HG03565 (cell line): ENCODE results near the gene NKAIN2.

ENCODE experiments used
- ATAC-seq: cut with Tn5 transposase; IDR thresholded peaks from one replicate; pipeline ENCODE4 v1.9.1; 2021; ENCODE audit warnings: mild to moderate bottlenecking, moderate library complexity; ENCODE audit not compliant: unreplicated experiment

The NKAIN2 gene

DNA sequence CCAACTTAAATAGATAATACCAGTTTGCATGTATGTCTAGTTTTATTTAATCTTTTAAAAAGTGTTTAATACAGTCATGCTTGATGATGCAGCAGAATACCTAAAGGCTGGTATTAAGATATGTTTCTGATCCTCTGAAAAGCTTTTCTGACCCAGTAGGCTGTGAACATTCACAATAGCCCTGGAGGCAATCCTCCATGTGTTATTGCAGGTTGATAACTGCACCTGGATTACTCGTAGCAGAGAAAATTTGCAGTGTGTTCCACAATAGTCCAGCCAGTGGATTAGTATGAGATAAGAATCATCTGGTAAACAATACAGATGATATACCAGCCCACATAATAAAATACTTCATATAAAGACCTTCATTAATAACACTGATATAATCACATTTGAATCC is 979.7 kb downstream of the NKAIN2 start:
- no peak for ATAC-seq

DNA sequence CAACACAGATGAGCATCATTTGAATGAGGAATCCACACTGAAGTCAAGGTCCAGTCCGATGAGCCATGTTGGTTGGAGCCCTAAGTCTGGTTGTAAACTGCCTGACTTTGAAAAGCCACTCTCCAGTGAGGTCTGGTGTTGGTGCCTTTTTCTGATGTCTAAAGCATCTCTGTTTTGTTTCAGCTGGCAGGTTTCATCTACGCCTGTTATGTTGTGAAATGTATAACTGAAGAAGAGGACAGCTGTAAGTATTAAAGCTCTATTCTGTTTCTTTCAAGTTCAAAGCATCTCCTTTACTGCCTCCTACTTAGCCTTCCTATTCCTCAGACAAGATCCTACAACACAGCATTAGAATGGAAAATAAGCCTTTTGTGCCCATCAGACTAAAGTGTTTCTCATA is 987.5 kb downstream of the NKAIN2 start:
- ATAC-seq, result no peak

DNA sequence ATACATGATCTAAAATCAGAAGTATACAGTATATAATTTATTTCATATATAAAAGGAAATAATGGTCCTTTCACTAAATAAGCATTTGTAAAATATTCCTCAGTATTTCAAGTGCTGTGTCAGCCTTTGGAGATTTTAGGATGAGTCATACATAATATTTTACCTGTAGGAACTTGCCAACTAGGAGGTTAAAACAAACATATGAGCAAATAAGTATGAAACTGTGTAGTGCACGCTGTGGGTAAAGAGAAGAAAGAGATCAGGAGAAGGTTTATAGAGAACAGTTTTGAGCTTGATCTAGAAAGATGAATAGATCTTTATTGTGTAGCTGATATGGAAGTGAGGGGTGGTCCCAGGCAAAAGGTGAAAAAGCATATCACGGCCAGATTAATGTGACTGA is 988.7 kb downstream of the NKAIN2 start:
- ATAC-seq, result no peak

DNA sequence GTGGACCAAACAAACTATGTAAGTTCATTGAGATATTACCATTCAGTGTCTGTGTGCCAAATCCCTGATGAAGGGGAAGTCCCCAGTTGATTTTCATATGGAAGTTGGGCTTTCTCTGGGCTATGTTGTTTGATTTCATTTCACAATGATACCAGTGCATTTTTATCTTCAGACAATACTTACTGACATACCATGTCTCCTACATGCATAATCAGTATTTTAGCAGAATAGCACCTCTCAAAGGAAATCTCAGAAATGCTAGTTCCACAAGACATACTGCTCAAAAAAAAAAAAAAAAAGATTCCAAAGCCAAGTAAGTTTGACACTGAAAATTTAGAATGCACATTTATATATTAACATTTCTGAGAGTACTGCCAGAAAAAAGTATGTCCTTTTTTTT is 989.7 kb downstream of the NKAIN2 start:
- ATAC-seq, result no peak

DNA sequence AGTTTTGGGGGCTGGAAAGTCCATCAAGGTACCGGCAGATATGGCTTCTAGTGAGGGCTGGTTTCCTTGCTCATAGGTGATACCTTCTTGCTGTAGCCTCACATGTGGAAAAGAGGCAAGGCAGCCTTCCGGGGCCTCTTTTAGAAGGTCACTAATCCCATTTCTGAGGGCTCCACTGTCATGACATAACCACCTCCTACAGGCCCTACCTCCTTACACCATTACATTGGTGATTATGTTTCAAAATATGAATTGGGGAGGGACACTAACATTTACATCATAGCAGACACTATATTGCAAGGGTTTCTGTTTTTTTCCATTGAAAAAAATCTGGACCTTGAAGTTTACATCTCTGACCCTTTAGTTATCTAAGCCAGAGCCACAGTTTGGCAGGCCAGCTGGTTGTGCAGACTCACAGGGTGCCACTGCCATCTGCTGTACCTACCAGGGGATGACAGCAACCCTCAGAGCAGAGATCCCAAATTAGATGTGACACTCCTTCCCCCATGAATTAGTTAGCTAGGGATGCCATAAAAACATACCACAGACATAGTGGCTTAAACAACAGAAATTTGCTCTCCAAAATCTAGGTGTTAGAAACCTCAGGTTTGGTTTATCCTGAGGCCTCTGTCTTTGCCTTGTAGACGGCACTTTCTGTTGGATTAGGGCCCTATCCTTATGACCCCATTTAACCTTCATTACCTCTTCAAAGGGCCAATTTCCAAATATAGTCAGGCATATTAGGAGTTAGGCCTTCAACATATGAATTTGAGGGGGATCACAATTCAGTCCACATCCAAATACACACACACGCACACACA is 992.2 kb downstream of the NKAIN2 start:
- ATAC-seq, result no peak

DNA sequence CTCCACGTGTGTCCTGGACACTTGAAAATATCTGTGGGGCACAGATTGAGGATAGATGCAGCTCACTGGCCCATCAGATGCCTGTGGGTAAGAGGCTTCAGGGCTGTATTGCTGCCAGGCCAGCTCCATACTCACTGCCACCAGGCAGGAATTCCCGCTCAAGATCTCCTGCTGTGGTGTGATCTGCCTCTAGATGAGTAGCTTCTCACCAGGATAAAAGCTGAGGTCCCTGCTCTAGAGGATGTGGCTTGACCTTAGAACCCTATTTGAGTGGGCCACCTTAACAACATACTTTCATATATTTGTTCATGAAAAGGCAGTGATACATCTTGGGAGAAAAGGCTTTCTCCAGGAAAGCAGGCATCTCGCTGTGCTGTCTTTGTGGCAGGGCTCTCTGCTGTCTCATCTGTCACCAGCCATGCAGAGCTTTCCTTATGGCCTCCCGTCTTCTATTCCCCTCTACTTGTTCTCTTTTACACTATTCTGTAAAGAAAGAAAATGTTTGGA is 992.9 kb downstream of the NKAIN2 start:
- ATAC-seq, result no peak

DNA sequence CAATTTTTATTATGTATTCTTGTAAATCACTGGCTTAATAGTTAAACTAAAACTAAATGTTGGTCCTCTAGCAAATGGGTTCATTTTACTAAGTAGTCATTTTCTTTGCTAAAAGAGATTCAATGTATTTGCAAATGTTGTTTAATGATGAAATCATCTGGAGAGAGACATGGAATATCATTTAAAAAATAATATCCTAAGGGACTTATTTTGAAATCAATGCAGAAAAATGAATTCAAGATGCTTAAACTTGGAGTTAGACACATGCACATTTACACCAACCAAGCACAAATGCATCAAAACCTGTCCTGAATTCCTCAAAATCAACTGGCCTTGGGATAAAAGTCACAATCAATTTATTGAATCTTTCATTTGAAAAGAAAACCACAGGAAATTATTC is 993.6 kb downstream of the NKAIN2 start:
- ATAC-seq, result no peak

DNA sequence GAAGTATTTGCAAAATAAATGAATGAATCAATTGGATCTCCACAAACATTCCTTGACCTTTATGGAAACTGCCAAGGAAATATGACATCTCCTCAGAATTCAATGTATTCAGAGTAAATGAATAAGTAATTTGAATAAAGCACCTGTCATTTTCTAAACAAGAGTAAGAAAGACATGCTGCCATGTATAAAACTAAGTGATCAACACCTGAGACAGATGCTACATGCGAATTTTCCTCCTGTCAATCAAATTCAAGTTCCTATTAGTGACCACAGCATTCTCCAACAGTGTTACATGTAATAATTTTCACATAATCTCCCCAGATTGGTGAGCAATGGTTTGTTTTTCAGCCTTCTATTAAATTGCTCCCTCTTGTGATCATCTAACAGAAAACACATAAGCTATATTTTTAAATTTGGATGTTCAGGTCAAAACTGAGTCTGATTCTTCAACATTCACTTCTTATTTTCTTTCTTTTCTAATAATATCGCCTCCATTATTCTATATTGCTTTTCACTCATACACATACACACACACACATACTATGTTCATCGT is 995.4 kb downstream of the NKAIN2 start:
- no peak for ATAC-seq

DNA sequence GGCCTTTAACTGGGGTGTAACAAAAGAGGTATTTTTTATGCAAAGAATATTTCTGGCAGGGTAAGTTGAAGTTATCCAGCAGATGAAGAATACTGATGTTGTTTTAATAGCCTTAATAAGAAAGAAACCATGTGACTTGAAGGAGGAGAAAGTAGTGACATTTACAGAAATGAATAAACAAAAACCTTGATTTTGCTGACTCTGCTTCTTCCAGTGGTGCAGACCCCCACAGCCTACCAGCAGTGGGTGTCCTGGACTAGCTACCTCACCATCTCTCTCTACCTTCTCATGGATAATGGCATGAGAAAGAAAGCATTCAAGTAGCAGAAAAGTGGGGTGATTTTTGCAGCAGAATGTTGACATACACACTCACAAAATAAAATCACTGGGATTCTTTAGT is 996.0 kb downstream of the NKAIN2 start:
- ATAC-seq, result no peak

DNA sequence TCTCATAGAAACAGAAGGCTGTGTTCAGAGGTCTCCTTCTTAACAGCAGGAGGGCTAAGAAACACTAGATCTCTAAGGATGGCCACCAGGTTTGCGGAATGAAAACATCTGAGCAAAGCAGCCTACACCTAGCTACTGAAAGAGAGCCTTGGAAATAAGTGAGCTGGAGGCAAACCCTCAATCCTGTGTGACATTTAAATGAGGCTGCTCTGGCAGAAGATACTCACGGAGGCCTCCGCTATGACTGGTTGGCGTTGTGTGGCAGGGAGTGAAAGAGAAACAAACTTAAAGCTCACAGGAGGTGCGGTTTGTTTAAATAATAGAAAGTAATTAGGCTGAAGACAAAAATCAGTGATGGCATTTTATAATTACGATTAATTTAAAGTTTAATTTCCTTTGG is 996.6 kb downstream of the NKAIN2 start:
- ATAC-seq, result no peak

DNA sequence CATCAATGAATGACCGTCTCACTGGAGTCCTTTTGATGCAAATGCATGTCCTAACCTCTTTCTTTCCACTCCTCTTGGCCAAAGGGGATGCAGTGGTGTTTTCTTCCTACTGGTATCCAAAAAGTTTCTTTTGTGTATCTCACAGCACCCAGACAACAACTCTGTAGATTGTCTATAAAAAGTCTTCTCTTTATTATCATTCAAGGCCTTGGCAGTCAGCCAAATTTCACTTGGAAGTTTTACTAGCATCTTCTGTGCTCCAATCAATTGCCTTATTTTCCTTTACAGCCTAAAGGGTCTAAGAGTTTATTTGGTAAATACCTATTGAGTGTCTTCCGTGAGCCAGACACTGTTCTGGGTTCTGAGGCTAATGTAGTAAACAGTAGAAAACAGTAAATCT is 1008.4 kb downstream of the NKAIN2 start:
- no peak for ATAC-seq

DNA sequence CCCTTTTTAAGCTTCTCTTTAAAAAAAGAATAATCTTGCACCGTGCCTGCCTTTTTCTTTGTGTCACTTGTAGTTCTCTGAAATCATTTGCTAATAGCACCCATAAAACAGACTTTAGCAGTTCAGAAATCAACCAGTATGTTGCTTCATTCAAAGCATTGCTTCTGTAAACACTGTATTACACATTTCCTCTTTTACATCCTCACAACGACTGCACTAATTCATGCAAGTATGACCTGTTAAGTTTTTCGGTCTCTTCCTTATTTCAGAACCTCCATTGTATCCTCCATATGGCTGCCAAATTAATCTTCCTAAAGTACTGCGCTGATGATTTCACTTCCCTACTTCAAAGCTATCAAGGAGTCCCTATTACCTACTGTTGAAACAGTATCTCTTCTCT is 1015.7 kb downstream of the NKAIN2 start:
- ATAC-seq, result no peak

DNA sequence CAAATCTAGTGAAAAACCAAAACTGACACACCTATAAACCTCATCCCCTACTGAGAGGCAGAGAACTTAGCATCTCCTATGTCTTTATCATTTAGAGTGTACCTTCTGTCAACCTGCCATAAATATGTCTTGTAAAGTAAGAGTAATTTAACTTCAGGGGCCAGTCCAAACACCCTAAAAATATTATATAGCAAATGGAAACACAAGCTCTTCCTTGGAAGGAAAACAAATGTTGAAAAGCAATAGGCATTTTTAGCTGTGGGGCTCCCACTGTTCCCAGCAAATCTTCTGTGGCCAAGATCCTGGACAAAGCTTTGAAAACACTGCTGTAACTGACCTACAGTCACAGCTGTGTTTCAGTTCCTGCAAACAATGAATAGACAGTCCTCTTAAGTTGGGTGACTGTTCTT is 1018.5 kb downstream of the NKAIN2 start:
- ATAC-seq, result no peak

DNA sequence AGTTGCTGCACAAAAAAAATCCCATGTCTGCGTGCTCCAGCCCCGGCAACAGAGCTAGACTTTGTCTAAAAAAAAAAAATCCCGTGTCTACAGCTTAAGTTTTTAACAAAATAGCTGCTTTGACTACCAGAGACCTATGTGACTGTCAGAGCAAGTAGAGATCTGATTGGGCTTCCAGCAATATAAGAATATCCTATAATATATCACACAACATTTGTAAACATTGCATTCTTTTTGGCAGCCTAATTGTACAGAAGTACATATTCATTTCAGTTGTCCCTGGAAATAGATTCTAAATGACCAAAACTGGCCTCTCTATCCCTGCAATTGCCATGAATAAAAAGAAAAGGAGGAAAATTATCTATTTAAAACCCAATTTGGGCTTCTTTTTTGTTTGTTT is 1019.1 kb downstream of the NKAIN2 start:
- ATAC-seq, result no peak

DNA sequence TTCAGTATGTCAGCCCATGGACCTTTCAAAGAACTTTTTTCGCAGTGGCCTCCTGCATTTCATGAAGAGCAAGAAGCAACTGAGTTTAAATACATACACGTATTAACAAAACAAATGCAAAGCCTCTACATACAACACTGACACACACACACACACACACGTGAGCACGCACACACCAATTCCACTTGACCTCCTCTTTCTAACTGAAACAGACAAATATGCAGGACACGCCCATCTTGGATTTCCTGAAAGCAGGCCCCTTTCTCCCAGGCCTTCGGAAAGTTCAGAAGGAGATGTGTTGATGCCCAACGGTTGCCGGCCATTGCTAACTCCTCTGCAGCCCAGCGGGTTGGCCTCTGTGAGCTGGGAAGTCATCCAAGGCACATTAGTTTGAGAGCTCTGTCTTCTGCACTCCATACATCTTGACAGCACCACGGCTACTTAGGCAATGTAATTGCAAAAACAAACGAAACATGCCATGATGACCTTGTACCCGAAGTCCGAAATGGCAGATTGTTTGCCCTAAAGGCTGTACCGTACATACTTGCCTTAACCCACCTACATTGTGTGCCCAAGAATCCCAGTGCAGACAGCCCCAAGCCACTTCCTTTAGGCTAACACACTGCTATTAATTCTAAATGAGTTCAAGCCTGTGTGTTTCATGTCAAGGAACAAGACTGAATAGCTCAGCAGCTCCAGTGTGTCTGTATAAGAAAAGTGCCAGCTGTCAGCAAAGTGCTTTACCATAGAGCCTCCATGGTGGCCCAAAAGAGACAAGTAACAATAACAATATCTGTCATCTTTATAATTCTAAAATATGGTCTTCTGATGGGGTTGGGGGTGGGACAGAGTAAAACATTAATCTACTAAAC is 1019.8 kb downstream of the NKAIN2 start:
- no peak for ATAC-seq

DNA sequence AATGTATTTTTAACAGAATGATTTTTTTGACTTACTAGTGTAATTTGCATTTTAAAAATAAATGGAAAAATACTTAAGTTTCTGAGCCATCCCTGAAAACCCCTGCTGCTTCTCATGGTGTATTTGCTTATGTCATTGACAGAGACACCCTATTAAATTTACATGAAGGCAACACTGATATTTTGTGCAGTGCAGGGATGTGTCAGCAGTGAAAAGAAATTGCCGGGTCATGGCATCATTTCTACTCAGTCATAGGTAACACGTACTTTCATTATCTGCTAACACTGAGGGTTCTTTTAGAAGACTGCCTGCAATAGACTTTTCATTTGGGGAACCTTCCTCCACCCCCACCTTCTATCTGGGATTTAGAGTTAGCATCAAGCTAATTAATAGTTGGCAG is 1021.9 kb downstream of the NKAIN2 start:
- ATAC-seq, result no peak

DNA sequence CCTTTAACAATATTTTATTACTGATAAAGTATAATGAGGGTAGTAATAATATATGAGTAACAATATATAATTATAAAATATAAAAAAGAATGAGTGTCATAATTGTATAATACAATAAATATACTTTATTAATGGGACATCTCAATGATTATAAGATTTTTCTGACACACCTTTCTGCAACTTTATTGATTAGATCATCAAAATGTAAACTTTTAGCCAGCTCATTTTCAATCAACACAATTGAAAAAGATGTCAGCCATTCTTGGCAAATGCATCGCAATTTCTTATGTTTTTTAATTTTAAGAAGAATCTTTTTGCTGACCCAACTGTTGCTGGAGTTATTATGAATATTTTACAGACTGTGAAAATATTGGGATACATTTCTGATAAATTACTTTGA is 1026.2 kb downstream of the NKAIN2 start:
- no peak for ATAC-seq

DNA sequence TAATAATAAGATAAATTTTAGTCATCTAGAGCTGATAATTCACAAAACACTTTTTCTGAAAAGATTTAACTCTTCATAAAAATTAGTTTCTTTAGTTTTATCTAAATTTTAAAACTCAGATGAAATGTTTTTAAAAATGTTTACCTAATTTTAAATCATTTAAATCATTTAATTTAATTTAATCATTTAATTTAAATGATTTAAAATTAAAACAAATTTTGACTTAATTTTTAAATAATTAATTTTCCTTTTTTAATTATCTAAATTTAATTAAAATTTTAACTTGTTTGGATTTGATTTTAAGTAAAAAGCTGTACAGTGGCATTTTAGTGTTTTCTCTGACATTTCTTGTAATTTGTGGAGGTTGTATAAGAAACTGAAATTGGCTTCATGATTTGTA is 1026.8 kb downstream of the NKAIN2 start:
- no peak for ATAC-seq

DNA sequence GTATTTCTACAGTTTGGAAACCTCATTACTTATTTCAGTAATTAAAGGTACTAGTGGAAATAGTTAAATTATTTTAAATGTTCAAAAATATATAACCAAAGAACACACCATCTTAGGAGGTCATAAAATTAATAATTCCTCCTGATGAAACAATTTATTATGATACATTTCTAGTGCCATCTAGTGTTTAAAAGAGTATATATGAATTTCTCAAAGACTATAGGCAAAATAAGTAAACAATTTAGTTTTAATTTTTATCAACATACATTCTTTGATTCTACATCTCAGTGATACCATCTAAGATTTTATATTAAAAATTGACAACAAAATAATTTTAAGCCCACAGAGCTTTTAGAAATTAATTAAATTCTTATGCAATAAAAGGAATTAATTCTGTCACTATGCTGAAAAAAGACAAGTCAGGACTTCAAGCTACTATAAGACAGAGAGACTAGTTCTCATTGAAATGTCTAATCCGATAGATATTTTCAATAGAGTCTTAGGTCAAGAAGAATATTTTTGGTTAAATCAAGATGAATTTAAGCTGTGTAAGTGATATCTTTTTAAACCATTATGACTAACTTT is 1050.8 kb downstream of the NKAIN2 start:
- no peak for ATAC-seq

DNA sequence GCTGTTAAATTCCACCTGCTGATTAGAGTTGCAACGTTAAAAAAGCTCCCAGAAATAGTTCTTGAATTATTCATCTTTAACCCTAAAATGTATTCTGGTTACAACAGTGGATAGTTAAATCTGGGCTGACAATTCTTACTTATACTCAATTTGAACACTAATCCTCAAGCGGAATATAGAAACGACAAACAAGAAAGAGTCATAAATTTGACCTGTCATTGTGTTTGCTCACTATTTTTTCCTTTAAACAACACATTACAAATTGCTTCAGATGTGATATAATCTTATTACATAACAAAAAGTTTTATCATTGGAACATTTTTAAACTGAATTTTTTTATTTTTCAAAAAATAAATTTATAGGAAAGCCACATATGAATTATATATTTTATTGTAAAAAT is 1054.1 kb downstream of the NKAIN2 start:
- no peak for ATAC-seq

DNA sequence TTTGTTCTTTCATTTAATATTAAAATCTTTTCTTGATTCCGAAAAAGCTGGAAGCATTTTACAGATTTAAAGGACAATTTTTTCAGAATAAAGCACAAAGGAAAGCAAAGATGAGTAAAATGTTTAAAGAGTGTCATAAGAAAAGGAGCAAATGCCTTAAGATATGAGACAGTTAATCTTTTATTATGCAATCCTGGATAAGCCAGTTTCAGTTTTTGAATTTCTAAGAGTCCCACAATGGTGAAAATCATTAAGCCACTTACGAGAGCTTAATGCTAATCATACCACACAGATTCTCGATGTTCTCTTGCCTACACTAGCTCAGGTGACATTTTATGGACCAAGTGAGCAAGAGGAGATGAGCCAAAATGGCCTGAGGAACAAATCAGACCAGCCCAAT is 1054.9 kb downstream of the NKAIN2 start:
- ATAC-seq, result no peak
